Fibroblast of lung (primary cell): ENCODE measurements around the gene NANOGP8.

Source experiments
- EZH2 ChIP-seq: IDR thresholded peaks from 2 replicates; pipeline ENCODE4 v1.5.1; 2012; ENCODE audit warnings: low read length, control low read depth, mild to moderate bottlenecking; ENCODE audit errors: missing control alignments
- TF ChIP-seq, protein P1 (sequence below), 2 donors: IDR thresholded peaks in 1 of 2; conservative IDR thresholded peaks in 1 of 2; 1 replicate in 1 of 2; 2 replicates in 1 of 2; pipeline ENCODE4 v1.5.1; 2011 to 2012; ENCODE audit warnings: low read length in 2 of 2, control low read depth in 1 of 2, inconsistent platforms in 1 of 2, low read depth in 1 of 2, mild to moderate bottlenecking in 1 of 2

DNA sequence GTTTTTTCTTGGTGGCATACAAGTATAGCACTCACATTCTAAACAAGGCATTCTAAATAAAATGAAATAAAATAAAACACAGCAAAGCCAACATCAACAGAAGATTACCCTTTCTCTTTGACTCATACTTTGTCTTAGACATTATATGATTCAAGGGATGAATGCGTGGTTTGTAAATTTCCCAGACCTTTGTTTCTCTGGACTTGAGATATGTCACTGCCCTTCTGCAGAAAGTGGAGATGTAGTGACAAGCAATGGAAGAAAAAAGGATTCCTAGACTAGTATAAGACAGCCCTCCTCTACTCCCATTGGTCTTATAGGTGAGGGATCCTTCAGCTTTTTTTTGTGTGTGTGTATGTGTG lies 22.4 kb downstream of the NANOGP8 start:
- TF ChIP-seq, protein P1, sequence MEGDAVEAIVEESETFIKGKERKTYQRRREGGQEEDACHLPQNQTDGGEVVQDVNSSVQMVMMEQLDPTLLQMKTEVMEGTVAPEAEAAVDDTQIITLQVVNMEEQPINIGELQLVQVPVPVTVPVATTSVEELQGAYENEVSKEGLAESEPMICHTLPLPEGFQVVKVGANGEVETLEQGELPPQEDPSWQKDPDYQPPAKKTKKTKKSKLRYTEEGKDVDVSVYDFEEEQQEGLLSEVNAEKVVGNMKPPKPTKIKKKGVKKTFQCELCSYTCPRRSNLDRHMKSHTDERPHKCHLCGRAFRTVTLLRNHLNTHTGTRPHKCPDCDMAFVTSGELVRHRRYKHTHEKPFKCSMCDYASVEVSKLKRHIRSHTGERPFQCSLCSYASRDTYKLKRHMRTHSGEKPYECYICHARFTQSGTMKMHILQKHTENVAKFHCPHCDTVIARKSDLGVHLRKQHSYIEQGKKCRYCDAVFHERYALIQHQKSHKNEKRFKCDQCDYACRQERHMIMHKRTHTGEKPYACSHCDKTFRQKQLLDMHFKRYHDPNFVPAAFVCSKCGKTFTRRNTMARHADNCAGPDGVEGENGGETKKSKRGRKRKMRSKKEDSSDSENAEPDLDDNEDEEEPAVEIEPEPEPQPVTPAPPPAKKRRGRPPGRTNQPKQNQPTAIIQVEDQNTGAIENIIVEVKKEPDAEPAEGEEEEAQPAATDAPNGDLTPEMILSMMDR (conservative IDR thresholded peaks at IDR 0.05 in 1 of 2, IDR thresholded peaks at IDR 0.05 in 1 of 2; ENCODE audit: low read depth in 1 of 2, low read length in 2 of 2): no peak
- no peak for TF ChIP-seq EZH2
